ENCODE data around the gene POU2F1. TPM values are rescaled to one million over a fixed set of nuclear protein-coding genes. Genes with fewer than 3 reads are reported as not detected.

POU2F1 gene
- total RNA-seq, 4 donors from 2014 or later, result 3.8 to 7.3 (median 4.8) TPM

- no peak for ATAC-seq
- Histone ChIP-seq H3K36me3 (no peaks in the 10 kb centered on the region), H3K4me1 (peaks cover 58 to 60% of the 10 kb centered on the region in 2 donors), H3K4me3 (no peak overlapping the region), H3K9me3 (no peaks in the 10 kb centered on the region), H3K27me3 (no peaks in the 10 kb centered on the region), H3K27ac (no peak overlapping the region)
- DNase-seq, result no peak
- intact Hi-C loops (cut with DNase I; ENCODE audit: low total_unique reads) (loop anchor here (10.0 kb wide), 1 partner anchor 291 kb away; the partner anchor contains the start of gene CREG1), in situ Hi-C loops (cut with MboI; ENCODE audit: low sequenced_read_pairs in 4 of 4) (loop anchor here in 3 of 4 donors (10.0 to 25.0 kb wide), 2 partner anchors 181 to 274 kb away; no protein-coding TSS in a partner anchor)
- TF ChIP-seq POLR2A (IDR thresholded peaks at IDR 0.05), result no peak
- no peak for TF ChIP-seq CTCF (IDR thresholded peaks at IDR 0.05 in 4 of 5, conservative IDR thresholded peaks at IDR 0.05 in 1 of 5)
Measured at GRCh38 chr1:167263344-167263743, 42.7 kb downstream of the POU2F1 start.

GRCh38 chr1:167263819-167264464, 43.3 kb downstream of the POU2F1 start:
- no peaks in the 10 kb centered on the region for H3K27me3 ChIP-seq
- no peaks in the 10 kb centered on the region for H3K36me3 ChIP-seq
- DNase-seq, result no peak
- H3K27ac ChIP-seq, result peak overlapping the region in 1 of 4 donors; percentile 19
- TF ChIP-seq POLR2A (IDR thresholded peaks at IDR 0.05), result no peak
- TF ChIP-seq CTCF (IDR thresholded peaks at IDR 0.05 in 4 of 5, conservative IDR thresholded peaks at IDR 0.05 in 1 of 5), result no peak
- H3K4me3 ChIP-seq, result no peak overlapping the region
- ATAC-seq, result no peak
- peaks cover 58 to 62% of the 10 kb centered on the region in 2 donors for H3K4me1 ChIP-seq
- no peaks in the 10 kb centered on the region for H3K9me3 ChIP-seq
- intact Hi-C loops (cut with DNase I; ENCODE audit: low total_unique reads) (loop anchor here (10.0 kb wide), 1 partner anchor 291 kb away; the partner anchor contains the start of gene CREG1), in situ Hi-C loops (cut with MboI; ENCODE audit: low sequenced_read_pairs in 4 of 4) (loop anchor here in 3 of 4 donors (10.0 to 25.0 kb wide), 2 partner anchors 181 to 273 kb away; no protein-coding TSS in a partner anchor)

DNA sequence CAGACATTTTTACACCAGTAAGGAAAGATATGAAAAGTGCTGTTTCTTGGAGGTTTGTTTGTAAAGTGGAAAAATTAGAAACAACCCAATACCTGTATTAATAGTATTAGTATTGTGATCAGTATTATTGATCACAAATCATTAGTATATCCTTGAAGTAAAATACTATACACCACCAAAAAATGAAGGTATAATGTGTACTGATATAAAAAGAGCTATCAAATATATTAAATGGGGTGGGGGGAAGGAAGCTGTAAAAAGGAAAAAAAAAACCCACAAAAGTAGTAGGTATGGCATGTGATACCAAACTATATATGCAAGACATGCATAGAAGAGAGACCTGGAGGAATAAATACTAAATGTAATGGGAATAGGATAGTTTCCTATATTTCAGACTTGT, 46.3 kb downstream of the POU2F1 start:
- Histone ChIP-seq H3K36me3 (no peaks in the 10 kb centered on the region), H3K9me3 (no peaks in the 10 kb centered on the region), H3K27me3 (no peaks in the 10 kb centered on the region), H3K4me3 (no peak overlapping the region), H3K27ac (no peak overlapping the region), H3K4me1 (peaks cover 57 to 59% of the 10 kb centered on the region in 2 donors)
- intact Hi-C loops (cut with DNase I; ENCODE audit: low total_unique reads), result loop anchor here (5.0 to 10.0 kb wide), 3 partner anchors 75 to 288 kb away; partner anchors contain the start of gene CREG1
- TF ChIP-seq CTCF (IDR thresholded peaks at IDR 0.05 in 4 of 5, conservative IDR thresholded peaks at IDR 0.05 in 1 of 5), result no peak
- TF ChIP-seq POLR2A (IDR thresholded peaks at IDR 0.05), result no peak
- DNase-seq, result no peak
- no peak for ATAC-seq
- in situ Hi-C loops (cut with MboI; ENCODE audit: low sequenced_read_pairs in 4 of 4), result loop anchor here (5.0 to 25.0 kb wide), 4 partner anchors 175 to 270 kb away; no protein-coding TSS in a partner anchor

- intact Hi-C loops (cut with DNase I; ENCODE audit: low total_unique reads), result loop anchor here (1.0 to 10.0 kb wide), 4 partner anchors 74 to 286 kb away; partner anchors contain the start of gene CREG1
- TF ChIP-seq CTCF (IDR thresholded peaks at IDR 0.05 in 4 of 5, conservative IDR thresholded peaks at IDR 0.05 in 1 of 5), result no peak
- no peak for TF ChIP-seq POLR2A (IDR thresholded peaks at IDR 0.05)
- in situ Hi-C loops (cut with MboI; ENCODE audit: low sequenced_read_pairs in 4 of 4), result loop anchor here (5.0 to 25.0 kb wide), 4 partner anchors 174 to 269 kb away; no protein-coding TSS in a partner anchor
- ATAC-seq, result peak; percentile 24 to 28
- no peaks in the 10 kb centered on the region for H3K9me3 ChIP-seq
- no peaks in the 10 kb centered on the region for H3K36me3 ChIP-seq
- peaks cover 44 to 58% of the 10 kb centered on the region in 2 donors for H3K4me1 ChIP-seq
- H3K4me3 ChIP-seq, result peak overlapping the region in 1 of 4 donors; percentile 15
- no peaks in the 10 kb centered on the region for H3K27me3 ChIP-seq
- peak overlapping the region; percentile 8 to 45 (median 31) for H3K27ac ChIP-seq
- DNase-seq, result no peak
Measured at GRCh38 chr1:167268347-167268787, 47.7 kb downstream of the POU2F1 start.
